Pancreas (tissue), 10 donors: ENCODE results near the gene NCKIPSD. TPM values are rescaled to one million over a fixed set of nuclear protein-coding genes. Genes with fewer than 3 reads are reported as not detected.

Experiments used
- ATAC-seq, 4 donors: fragments of 200-7000 bp; cut with Tn5 transposase; one replicate each; pipeline versions ENCODE4 v1.8.0 to v1.9.1; 2020; ENCODE audit warnings: mild to moderate bottlenecking in 4 of 4, moderate library complexity in 4 of 4
- DNase-seq, 6 donors: peaks; one replicate each; pipeline ENCODE4 v3.0.0-alpha.2; 2020
- FAIRE-seq: peaks from 2 replicates; lab custom pipeline; 2012; peaks lifted over from hg19 to GRCh38; lab: Jason Lieb, UNC
- H3K27ac ChIP-seq, 4 donors: fragments of 200-600 bp; sonication (generic); 1 replicate in 3 of 4; 2 replicates in 1 of 4; pipeline versions ENCODE4 v1.5.0 to v1.8.0; 2020
- H3K27me3 ChIP-seq, 4 donors: fragments of 200-600 bp; one replicate each; pipeline ENCODE4 v1.8.0; 2021
- H3K36me3 ChIP-seq, 3 donors: fragments of 200-600 bp; sonication (generic) in 1 of 3; one replicate each; pipeline versions ENCODE4 v1.5.0 to v1.8.0; 2020 to 2021
- H3K4me1 ChIP-seq, 3 donors: fragments of 200-600 bp; one replicate each; pipeline ENCODE4 v1.8.0; 2021
- H3K4me3 ChIP-seq, 4 donors: fragments of 200-600 bp; sonication (generic) in 2 of 4; one replicate each; pipeline versions ENCODE4 v1.5.0 to v1.8.0; 2020 to 2021
- H3K9me3 ChIP-seq, 4 donors: fragments of 200-600 bp; one replicate each; pipeline ENCODE4 v1.8.0; 2021
- WGBS, 2 donors: extraction: QIAGEN DNeasy Blood & Tissue Kit; methylation state at CpG; one replicate each; pipeline ENCODE4 v1.1.7; 2013; 5-methylcytosine and 5-hydroxymethylcytosine counted together
- intact Hi-C, 3 donors: fragments of 100-400 bp; cut with DNase I; formaldehyde crosslinking; loops; one replicate each; pipeline versions ENCODE4 v1.11.1 to v1.14.2; 2022
- polyA plus RNA-seq, 2 donors: library from polyadenylated mRNA; stranded (reverse); fragments of 200-250 nt; gene quantifications; one replicate each; pipeline ENCODE4 v1.2.3, GENCODE V29; 2013
- total RNA-seq, 6 donors: library from RNA; stranded (reverse); fragmentation: NEBNext Ultra II Directional in 4 of 6; extraction: Animal tissue kit (Norgen Biotek cat#: 25700) in 4 of 6; gene quantifications; one replicate each; pipeline versions ENCODE4 v1.2.1 to v1.2.4, GENCODE V29; 2021 to 2023
- TF ChIP-seq, protein P1 (sequence below), 4 donors: fragments of 200-600 bp; sonication (generic) in 3 of 4; IDR thresholded peaks; one replicate each; pipeline versions ENCODE4 v1.5.0 to v1.8.0; 2021; ENCODE audit warnings: antibody characterized with exemption in 4 of 4
- donor health status: healthy with polysubstance abuse.
- donor health status: DM: no; HTN: no; CAD: no; lungs with moderate emphysema.
- donor health status: DM: no; HTN: no; CAD: no.
- donor health status: control.
- donor health status: control.
- donor health status: Bipolar disorder and iron deficiency.
- donor health status: DM: yes; HTN: yes; CAD: no.
- donor health status: DM: no; HTN: no; CAD: no.
- donor health status: DM: no; HTN: no; CAD: no.
- donor health status: DM: yes; HTN: yes; CAD: no.

Gene NCKIPSD
- total and polyA plus RNA-seq, 8 donors = 5.4 to 17.0 (median 7.5) TPM

DNA sequence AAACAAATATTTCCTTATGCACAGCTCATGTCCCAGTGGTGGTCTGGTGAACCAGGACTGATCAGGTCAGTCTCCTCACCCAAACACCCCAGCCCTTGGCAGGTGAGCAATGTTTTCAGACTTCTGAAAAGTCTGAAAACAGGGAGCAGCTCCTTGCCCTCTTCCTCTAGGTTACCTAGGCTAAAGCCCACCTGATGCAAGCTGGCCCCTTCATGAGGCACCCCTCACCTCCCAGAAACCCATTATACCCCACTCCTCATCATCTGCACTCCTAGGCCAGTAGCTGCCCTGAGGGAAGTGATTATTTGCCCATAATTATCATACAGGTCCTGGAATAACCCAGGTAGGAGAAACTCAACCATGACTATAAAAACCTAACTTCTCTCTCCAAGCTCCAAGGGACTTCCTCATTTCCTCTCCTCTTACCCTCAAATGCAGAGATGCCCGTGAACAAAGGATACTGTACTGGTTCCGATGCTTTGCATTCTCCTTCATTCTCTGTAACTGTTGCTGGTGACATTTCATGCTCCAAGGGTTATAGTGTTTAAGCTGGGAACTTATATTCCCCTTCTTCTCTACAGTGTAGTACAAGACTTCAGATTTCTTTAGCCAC is 5.2 kb upstream of the NCKIPSD start:
- WGBS, 2 donors = 91 to 98% methylated on average over 2 of the region's 2 CpGs
- TF ChIP-seq, protein P1, sequence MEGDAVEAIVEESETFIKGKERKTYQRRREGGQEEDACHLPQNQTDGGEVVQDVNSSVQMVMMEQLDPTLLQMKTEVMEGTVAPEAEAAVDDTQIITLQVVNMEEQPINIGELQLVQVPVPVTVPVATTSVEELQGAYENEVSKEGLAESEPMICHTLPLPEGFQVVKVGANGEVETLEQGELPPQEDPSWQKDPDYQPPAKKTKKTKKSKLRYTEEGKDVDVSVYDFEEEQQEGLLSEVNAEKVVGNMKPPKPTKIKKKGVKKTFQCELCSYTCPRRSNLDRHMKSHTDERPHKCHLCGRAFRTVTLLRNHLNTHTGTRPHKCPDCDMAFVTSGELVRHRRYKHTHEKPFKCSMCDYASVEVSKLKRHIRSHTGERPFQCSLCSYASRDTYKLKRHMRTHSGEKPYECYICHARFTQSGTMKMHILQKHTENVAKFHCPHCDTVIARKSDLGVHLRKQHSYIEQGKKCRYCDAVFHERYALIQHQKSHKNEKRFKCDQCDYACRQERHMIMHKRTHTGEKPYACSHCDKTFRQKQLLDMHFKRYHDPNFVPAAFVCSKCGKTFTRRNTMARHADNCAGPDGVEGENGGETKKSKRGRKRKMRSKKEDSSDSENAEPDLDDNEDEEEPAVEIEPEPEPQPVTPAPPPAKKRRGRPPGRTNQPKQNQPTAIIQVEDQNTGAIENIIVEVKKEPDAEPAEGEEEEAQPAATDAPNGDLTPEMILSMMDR (IDR thresholded peaks at IDR 0.05) = no peak
- ATAC-seq (no peak), DNase-seq (no peak), FAIRE-seq (no peak)
- peaks cover 12 to 59% (median 38%) of the 10 kb centered on the region in 3 donors for H3K36me3 ChIP-seq
- H3K27ac ChIP-seq = no peak overlapping the region
- no peak overlapping the region for H3K4me3 ChIP-seq
- intact Hi-C loops = no loop called here
- H3K27me3 ChIP-seq = no peaks in the 10 kb centered on the region
- H3K4me1 ChIP-seq = peaks cover under 1 to 6% (median 4%) of the 10 kb centered on the region in 3 donors
- H3K9me3 ChIP-seq = no peaks in the 10 kb centered on the region

DNA sequence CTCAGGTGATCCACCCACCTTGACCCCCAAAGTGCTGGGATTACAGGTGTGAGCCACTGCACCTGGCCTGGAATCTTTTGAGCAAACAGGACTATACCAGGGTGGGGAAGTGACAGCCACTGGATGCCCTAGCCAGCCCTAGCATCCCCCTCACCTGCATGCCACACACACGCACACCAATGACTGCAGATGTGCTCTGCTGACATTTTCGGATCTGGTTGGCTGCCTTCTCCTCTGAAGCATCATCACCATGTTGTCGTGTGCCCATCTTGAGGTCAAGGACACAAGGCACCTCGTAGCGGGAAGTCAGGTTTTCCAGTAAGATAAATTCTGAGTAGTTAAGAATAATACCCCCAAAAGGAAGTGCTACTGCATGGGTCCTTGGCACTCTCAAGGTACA is 3.7 kb upstream of the NCKIPSD start:
- Histone ChIP-seq H3K36me3 (peaks cover 9 to 59% (median 31%) of the 10 kb centered on the region in 3 donors), H3K4me1 (peaks cover 0 to 5% (median 5%) of the 10 kb centered on the region in 3 donors), H3K27me3 (no peaks in the 10 kb centered on the region), H3K9me3 (no peaks in the 10 kb centered on the region), H3K4me3 (no peak overlapping the region), H3K27ac (no peak overlapping the region)
- 62 to 71% methylated on average over 5 of the region's 5 CpGs for WGBS, 2 donors
- ATAC-seq = no peak
- FAIRE-seq = no peak
- intact Hi-C loops = no loop called here
- no peak for DNase-seq
- TF ChIP-seq, protein P1 (IDR thresholded peaks at IDR 0.05) = no peak

DNA sequence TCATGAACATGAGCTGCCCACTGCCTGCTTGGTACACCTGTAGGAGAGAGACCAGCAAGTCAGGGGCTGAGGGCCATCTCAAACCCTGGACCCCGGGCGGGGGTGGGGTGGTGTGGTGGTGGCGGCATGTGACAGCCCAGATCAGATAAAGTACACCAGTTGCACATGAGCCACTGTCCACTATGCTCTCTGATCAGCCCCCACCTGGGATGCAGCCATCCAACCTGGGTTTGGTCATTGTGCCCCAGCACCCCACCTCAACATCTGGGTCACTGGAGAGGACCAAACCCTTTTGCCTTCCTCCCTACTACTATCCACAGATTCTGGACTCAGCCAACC is 3.0 kb upstream of the NCKIPSD start:
- 88 to 90% methylated on average over 3 of the region's 3 CpGs for WGBS, 2 donors
- no peak for ATAC-seq
- TF ChIP-seq, protein P1 (IDR thresholded peaks at IDR 0.05) = no peak
- H3K4me3 ChIP-seq = no peak overlapping the region
- H3K4me1 ChIP-seq = peaks cover 0 to 9% (median 6%) of the 10 kb centered on the region in 3 donors
- intact Hi-C loops = no loop called here
- FAIRE-seq = no peak
- H3K9me3 ChIP-seq = no peaks in the 10 kb centered on the region
- no peak for DNase-seq
- H3K27ac ChIP-seq = no peak overlapping the region
- H3K36me3 ChIP-seq = peaks cover 9 to 57% (median 31%) of the 10 kb centered on the region in 3 donors
- H3K27me3 ChIP-seq = no peaks in the 10 kb centered on the region

DNA sequence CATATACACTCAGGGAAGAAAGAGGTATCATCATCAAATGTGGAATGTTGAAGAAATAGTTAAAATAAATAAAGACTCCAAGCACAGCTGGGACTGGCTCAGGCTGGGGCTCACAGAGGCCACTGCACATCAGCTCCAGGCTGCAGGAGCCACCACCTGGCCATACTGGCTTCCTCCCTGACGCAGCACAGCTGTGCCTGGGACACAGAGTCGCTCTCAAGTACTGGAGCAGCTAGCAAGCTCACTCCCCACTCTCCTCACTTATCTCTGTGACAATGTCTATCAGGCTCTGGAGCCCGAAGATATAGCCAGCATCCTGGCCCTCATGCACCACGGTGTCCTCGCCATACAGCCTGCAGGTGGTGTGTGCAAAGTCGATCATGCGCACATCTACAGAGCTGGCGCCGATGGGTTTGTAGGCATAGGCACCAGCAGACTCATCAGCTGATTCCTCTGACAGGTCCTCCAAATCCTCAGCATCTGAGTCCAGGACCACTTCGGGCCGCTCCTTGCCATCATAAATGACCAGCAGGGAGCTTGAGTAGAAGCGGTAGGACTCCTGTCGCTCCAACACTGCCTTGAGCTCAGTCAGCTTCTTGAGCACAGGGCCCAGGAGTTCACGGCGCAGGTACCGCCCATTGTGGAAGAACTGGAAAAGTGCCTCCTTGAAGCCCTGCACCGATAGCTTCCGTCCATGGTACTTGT is 2.5 kb upstream of the NCKIPSD start:
- Histone ChIP-seq H3K36me3 (peaks cover 9 to 52% (median 31%) of the 10 kb centered on the region in 3 donors), H3K27ac (no peak overlapping the region), H3K9me3 (no peaks in the 10 kb centered on the region), H3K4me1 (peaks cover 3 to 9% (median 6%) of the 10 kb centered on the region in 3 donors), H3K27me3 (no peaks in the 10 kb centered on the region), H3K4me3 (no peak overlapping the region)
- intact Hi-C loops = no loop called here
- TF ChIP-seq, protein P1 (IDR thresholded peaks at IDR 0.05) = no peak
- WGBS, 2 donors = 83 to 90% methylated on average over 18 of the region's 18 CpGs
- no peak for FAIRE-seq
- ATAC-seq = no peak
- no peak for DNase-seq

DNA sequence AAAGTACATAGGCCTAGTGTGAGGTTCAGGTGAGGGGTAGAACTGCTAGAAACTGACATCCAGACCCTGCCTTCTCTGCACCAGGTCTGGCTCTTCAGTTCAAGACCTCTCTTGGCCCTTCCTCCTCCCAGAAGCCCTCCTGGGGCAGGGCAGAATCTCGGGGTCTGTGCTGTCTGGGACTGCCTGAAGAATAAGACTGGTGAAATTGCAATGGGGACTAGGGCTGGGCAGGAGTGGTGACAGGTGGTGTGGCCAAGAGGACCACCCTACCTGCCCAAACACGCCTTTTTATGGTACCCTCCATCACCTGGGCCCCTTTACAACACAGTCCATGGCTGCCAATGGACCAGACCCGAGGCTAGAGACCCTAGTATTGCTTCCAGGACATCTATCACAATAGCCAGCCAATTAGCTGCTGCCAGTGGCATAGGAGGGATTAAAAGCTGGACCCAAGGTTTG is 1.5 kb upstream of the NCKIPSD start:
- Histone ChIP-seq H3K4me1 (peaks cover 4 to 9% (median 6%) of the 10 kb centered on the region in 3 donors), H3K27me3 (no peaks in the 10 kb centered on the region), H3K4me3 (no peak overlapping the region), H3K36me3 (peaks cover 9 to 43% (median 22%) of the 10 kb centered on the region in 3 donors), H3K27ac (no peak overlapping the region), H3K9me3 (no peaks in the 10 kb centered on the region)
- TF ChIP-seq, protein P1 (IDR thresholded peaks at IDR 0.05) = no peak
- intact Hi-C loops = no loop called here
- no peak for DNase-seq
- WGBS, 2 donors = 47 to 63% methylated on average over 3 of the region's 3 CpGs
- ATAC-seq = no peak
- FAIRE-seq = no peak
